Caco-2 (cell line): ENCODE data around the gene NCOA6. TPM values are rescaled to one million over a fixed set of nuclear protein-coding genes. Genes with fewer than 3 reads are reported as not detected.
A peak's percentile ranks its signal among the peaks of the same experiment; 100 is the strongest.

Experiments
- BruUV-seq: library from RNA; stranded (reverse); fragments of 400-500 nt; replicated peaks from 2 replicates; lab custom pipeline; 2021; lab: Mats Ljungman, UMichigan
- CTCF ChIA-PET: fragments of 300-600 bp; sonication (Branson Sonifier 250); formaldehyde crosslinking; loops from one replicate; lab custom pipeline; 2022; ENCODE audit warnings: antibody characterized with exemption; lab: Charles Lee
- POLR2A ChIA-PET: fragments of 300-600 bp; sonication (Branson Sonifier 250); formaldehyde crosslinking; loops from one replicate; lab custom pipeline; 2022; ENCODE audit warnings: antibody characterized with exemption; lab: Charles Lee
- DNase-seq, 2 experiments: peaks; one replicate each; pipeline versions ENCODE4 v3.0.0 to v3.0.0-alpha.2; 2020 to 2022
- H3K27me3 ChIP-seq: replicated peaks from 2 replicates; pipeline ENCODE4 v1.6.0; 2011; ENCODE audit warnings: low read length; ENCODE audit not compliant: control insufficient read depth, insufficient read depth
- H3K36me3 ChIP-seq: 2 replicates; pipeline ENCODE4 v1.5.1; 2011; ENCODE audit warnings: low read length; ENCODE audit not compliant: control insufficient read depth, insufficient read depth
- H3K4me1 ChIP-seq: fragments of 250-450 bp; sonication (Bioruptor Pico); 2 replicates; pipeline ENCODE4 v1.5.1; 2020; ENCODE audit warnings: mild to moderate bottlenecking
- H3K4me3 ChIP-seq: 2 replicates; pipeline ENCODE4 v1.5.1; 2011; ENCODE audit warnings: low read depth, mild to moderate bottlenecking, control low read depth, low read length
- H3K9me3 ChIP-seq: fragments of 250-450 bp; sonication (Bioruptor Pico); 2 replicates; pipeline ENCODE4 v1.5.1; 2020; ENCODE audit warnings: mild to moderate bottlenecking, moderate library complexity
- H3K27ac Mint-ChIP-seq: one replicate; pipeline ENCODE4 v1.8.0; 2022; ENCODE audit warnings: mixed read lengths; ENCODE audit not compliant: unreplicated experiment
- H3K27me3 Mint-ChIP-seq: one replicate; pipeline ENCODE4 v1.8.0; 2022; ENCODE audit warnings: mixed read lengths; ENCODE audit not compliant: insufficient read depth, unreplicated experiment
- H3K36me3 Mint-ChIP-seq: one replicate; pipeline ENCODE4 v1.8.0; 2022; ENCODE audit warnings: mild to moderate bottlenecking, mixed read lengths; ENCODE audit not compliant: insufficient read depth, unreplicated experiment
- H3K4me1 Mint-ChIP-seq: one replicate; pipeline ENCODE4 v1.8.0; 2022; ENCODE audit warnings: low read depth, mixed read lengths; ENCODE audit not compliant: unreplicated experiment
- H3K4me3 Mint-ChIP-seq: one replicate; pipeline ENCODE4 v1.8.0; 2022; ENCODE audit warnings: mild to moderate bottlenecking, moderate library complexity, mixed read lengths; ENCODE audit not compliant: unreplicated experiment
- H3K9me3 Mint-ChIP-seq: one replicate; pipeline ENCODE4 v1.8.0; 2022; ENCODE audit warnings: mixed read lengths; ENCODE audit not compliant: unreplicated experiment
- intact Hi-C: fragments of 100-400 bp; cut with micrococcal nuclease; formaldehyde crosslinking; loops from one replicate; pipeline ENCODE4 v1.10.0; 2022; ENCODE audit not compliant: unreplicated experiment
- total RNA-seq: library from RNA; stranded (reverse); gene quantifications from 2 replicates; pipeline ENCODE4 v1.2.3, GENCODE V29; 2022
- TF ChIP-seq, protein P1 (sequence below), 2 experiments: fragments of 200-600 bp in 1 of 2; IDR thresholded peaks; 1 replicate in 1 of 2; 2 replicates in 1 of 2; pipeline versions ENCODE4 v1.5.1 to v1.8.0; 2011 to 2022; ENCODE audit warnings: antibody characterized with exemption in 1 of 2, control low read depth in 1 of 2, inconsistent platforms in 1 of 2, low read depth in 1 of 2, low read length in 1 of 2, mild to moderate bottlenecking in 1 of 2, moderate library complexity in 1 of 2; ENCODE audit not compliant: insufficient read depth in 1 of 2, severe bottlenecking in 1 of 2, unreplicated experiment in 1 of 2

NCOA6 gene
- total RNA-seq, 1 experiment from 2014 or later, result 65.1 TPM

DNA sequence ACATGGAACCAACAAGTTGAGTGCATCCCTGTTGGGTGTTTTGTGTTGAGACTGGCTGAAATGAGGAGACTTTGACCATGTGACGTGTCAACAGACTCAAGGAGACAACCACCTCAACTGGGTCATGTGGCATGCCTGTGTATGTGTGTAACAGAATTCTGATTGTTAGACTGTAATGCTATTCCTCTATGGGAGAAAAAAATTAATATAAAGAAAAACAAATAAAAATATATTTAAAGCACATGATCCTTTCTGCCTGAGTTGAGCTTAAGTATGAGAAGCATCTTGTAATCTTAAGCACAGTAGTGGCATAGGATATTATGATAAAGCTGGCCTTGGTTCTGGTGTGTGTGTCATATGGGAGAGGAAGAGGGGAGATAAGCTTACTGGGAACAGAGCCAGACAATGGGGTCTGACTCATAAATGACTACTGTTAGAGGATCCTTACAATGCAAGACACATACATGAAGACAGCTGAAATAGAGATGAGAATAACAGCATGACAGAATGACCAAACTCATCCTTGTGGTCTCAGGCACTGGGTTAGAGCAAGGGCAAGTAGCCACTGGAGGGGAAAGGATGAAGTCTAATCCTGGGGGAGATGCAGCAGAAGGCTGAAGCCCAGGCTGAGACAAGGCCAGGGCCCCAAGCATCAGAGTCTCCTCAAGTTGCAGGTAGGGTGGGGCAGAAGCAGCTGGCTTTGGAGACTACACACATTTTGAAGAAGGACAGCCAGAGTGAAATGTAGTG, 112.1 kb downstream of the NCOA6 start:
- Histone ChIP-seq H3K4me3 (no peak overlapping the region), H3K36me3 (peaks cover 1% of the 10 kb centered on the region; the same call in 1 of the 2 replicates), H3K9me3 (no peaks in the 10 kb centered on the region), H3K4me1 (peaks cover 14% of the 10 kb centered on the region; the same call in 1 of the 2 replicates), H3K27me3 (no peaks in the 10 kb centered on the region)
- H3K27me3 Mint-ChIP-seq, result no peaks in the 10 kb centered on the region
- no peaks in the 10 kb centered on the region for H3K9me3 Mint-ChIP-seq
- no TSS peak for BruUV-seq
- H3K36me3 Mint-ChIP-seq, result peaks cover 82% of the 10 kb centered on the region
- intact Hi-C loops, result no loop called here
- CTCF ChIA-PET, result interaction anchor here (2.1 kb wide), 1 partner anchor 56 kb away, joined by 5 read pairs; no protein-coding TSS in a partner anchor
- H3K4me1 Mint-ChIP-seq, result peaks cover 13% of the 10 kb centered on the region
- DNase-seq, result no peak
- POLR2A ChIA-PET, result no interaction called here
- TF ChIP-seq, protein P1, sequence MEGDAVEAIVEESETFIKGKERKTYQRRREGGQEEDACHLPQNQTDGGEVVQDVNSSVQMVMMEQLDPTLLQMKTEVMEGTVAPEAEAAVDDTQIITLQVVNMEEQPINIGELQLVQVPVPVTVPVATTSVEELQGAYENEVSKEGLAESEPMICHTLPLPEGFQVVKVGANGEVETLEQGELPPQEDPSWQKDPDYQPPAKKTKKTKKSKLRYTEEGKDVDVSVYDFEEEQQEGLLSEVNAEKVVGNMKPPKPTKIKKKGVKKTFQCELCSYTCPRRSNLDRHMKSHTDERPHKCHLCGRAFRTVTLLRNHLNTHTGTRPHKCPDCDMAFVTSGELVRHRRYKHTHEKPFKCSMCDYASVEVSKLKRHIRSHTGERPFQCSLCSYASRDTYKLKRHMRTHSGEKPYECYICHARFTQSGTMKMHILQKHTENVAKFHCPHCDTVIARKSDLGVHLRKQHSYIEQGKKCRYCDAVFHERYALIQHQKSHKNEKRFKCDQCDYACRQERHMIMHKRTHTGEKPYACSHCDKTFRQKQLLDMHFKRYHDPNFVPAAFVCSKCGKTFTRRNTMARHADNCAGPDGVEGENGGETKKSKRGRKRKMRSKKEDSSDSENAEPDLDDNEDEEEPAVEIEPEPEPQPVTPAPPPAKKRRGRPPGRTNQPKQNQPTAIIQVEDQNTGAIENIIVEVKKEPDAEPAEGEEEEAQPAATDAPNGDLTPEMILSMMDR (IDR thresholded peaks at IDR 0.05; ENCODE audit: insufficient read depth in 1 of 2, low read depth in 1 of 2, low read length in 1 of 2, severe bottlenecking in 1 of 2, unreplicated experiment in 1 of 2), result no peak
- no peak overlapping the region for H3K4me3 Mint-ChIP-seq
- H3K27ac Mint-ChIP-seq, result no peak overlapping the region

GRCh38 chr20:34712525-34713192, 112.8 kb downstream of the NCOA6 start:
- intact Hi-C loops, result no loop called here
- TSS peak; percentile 1 for BruUV-seq
- Mint-ChIP-seq H3K4me3 (no peak overlapping the region), H3K36me3 (peaks cover 75% of the 10 kb centered on the region), H3K9me3 (no peaks in the 10 kb centered on the region), H3K4me1 (peaks cover 16% of the 10 kb centered on the region), H3K27ac (no peak overlapping the region), H3K27me3 (no peaks in the 10 kb centered on the region)
- Histone ChIP-seq H3K4me3 (no peak overlapping the region), H3K36me3 (peaks cover 1% of the 10 kb centered on the region; the same call in 1 of the 2 replicates), H3K4me1 (peaks cover 11% of the 10 kb centered on the region; the same call in 1 of the 2 replicates), H3K9me3 (no peaks in the 10 kb centered on the region), H3K27me3 (no peaks in the 10 kb centered on the region)
- POLR2A ChIA-PET, result no interaction called here
- CTCF ChIA-PET, result interaction anchor here (0.7 to 2.1 kb wide), 3 partner anchors 57 to 187 kb away, joined by 3 to 5 read pairs (median 4); no protein-coding TSS in a partner anchor
- TF ChIP-seq, protein P1 (IDR thresholded peaks at IDR 0.05; ENCODE audit: insufficient read depth in 1 of 2, low read depth in 1 of 2, low read length in 1 of 2, severe bottlenecking in 1 of 2, unreplicated experiment in 1 of 2), result no peak
- no peak for DNase-seq

DNA sequence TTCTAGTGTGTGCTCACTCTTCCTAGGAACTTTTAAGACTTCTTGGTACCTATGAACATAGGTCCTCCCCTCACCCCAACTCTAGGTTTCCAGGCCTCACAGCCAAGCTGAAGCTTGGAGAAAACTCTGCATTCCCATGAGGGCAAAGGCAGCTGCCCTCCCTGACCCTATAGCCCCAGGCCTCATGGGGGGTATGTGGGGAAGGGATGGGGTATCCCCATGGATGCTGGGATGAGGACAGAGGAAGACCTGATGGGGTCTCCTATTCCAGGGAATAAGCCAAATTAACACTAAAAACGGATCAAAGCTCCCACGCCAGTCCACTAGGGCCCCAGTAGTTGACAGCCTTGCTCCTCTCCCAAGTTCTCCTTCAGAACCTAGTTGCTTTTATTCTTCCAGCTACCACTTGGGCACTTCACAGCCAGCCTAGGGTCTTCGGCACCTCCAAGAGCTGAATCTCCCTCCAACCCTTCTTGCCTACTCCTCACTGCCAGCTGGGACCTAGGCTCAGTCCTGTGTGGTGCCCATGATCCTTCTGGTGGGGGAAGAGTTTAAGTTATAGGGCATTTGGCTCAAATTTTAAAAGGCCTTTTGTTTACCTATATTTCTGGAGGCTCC, 113.5 kb downstream of the NCOA6 start:
- POLR2A ChIA-PET, result no interaction called here
- no peaks in the 10 kb centered on the region for H3K27me3 ChIP-seq
- no peak overlapping the region for H3K27ac Mint-ChIP-seq
- peak in 1 of 2 experiments; percentile 37 for DNase-seq
- intact Hi-C loops, result no loop called here
- H3K36me3 ChIP-seq, result peaks cover 1% of the 10 kb centered on the region; the same call in 1 of the 2 replicates
- H3K36me3 Mint-ChIP-seq, result peaks cover 67% of the 10 kb centered on the region
- no peaks in the 10 kb centered on the region for H3K9me3 Mint-ChIP-seq
- BruUV-seq, result no TSS peak
- H3K4me3 Mint-ChIP-seq, result no peak overlapping the region
- peaks cover 16% of the 10 kb centered on the region for H3K4me1 Mint-ChIP-seq
- no peaks in the 10 kb centered on the region for H3K9me3 ChIP-seq
- H3K4me3 ChIP-seq, result no peak overlapping the region
- CTCF ChIA-PET, result interaction anchor here (0.7 to 2.1 kb wide), 6 partner anchors 58 to 189 kb away, joined by 3 to 6 read pairs (median 4); no protein-coding TSS in a partner anchor
- TF ChIP-seq, protein P1 (IDR thresholded peaks at IDR 0.05; ENCODE audit: insufficient read depth in 1 of 2, low read depth in 1 of 2, low read length in 1 of 2, severe bottlenecking in 1 of 2, unreplicated experiment in 1 of 2), result no peak
- H3K4me1 ChIP-seq, result peaks cover 14% of the 10 kb centered on the region
- H3K27me3 Mint-ChIP-seq, result no peaks in the 10 kb centered on the region
